ENCODE measurements around the gene AFM. TPM values are rescaled to one million over a fixed set of nuclear protein-coding genes. Genes with fewer than 3 reads are reported as not detected.

AFM gene
- total RNA-seq, 1 experiment from 2014 or later, result not detected

GRCh38 chr4:73439991-73440390, 41.6 kb upstream of the AFM start:
- Histone ChIP-seq H3K4me3 (replicated peaks in 1 of 2; ENCODE audit: low read depth in 1 of 2, low read length in 2 of 2) (no peak overlapping the region), H3K9me3 (ENCODE audit: control insufficient read depth in 1 of 2, insufficient read depth in 1 of 2, low read depth in 1 of 2, low read length in 2 of 2) (no peaks in the 10 kb centered on the region), H3K27ac (ENCODE audit: low read depth, low read length) (no peak overlapping the region), H3K4me2 (ENCODE audit: low read length) (no peak overlapping the region), H4K20me1 (ENCODE audit: insufficient read depth) (no peaks in the 10 kb centered on the region), H3K27me3 (ENCODE audit: insufficient read depth, low read length) (no peaks in the 10 kb centered on the region), H3K9ac (ENCODE audit: low read length) (no peak overlapping the region), H3K79me2 (ENCODE audit: insufficient read depth, low read length) (no peaks in the 10 kb centered on the region), H3K4me1 (ENCODE audit: control insufficient read depth in 1 of 2, insufficient read depth in 2 of 2, low read length in 2 of 2) (no peaks in the 10 kb centered on the region), H3K36me3 (ENCODE audit: control insufficient read depth in 1 of 2, insufficient read depth in 2 of 2, low read length in 2 of 2) (no peaks in the 10 kb centered on the region), H3K9me2 (ENCODE audit: insufficient read depth) (no peaks in the 10 kb centered on the region), H2AFZ (ENCODE audit: low read depth, low read length, poor library complexity, severe bottlenecking) (no peak overlapping the region)
- ChIA-PET POLR2A (no interaction called here), CTCF (no interaction called here), RAD21 (ENCODE audit: low non-redundant PET in 1 of 2, low total read pairs in 2 of 2, uncharacterized antibody in 2 of 2, unreplicated experiment in 2 of 2) (no interaction called here)
- TF ChIP-seq SIN3A (IDR thresholded peaks at IDR 0.05; ENCODE audit: low read depth) (no peak), ELF1 (IDR thresholded peaks at IDR 0.05; ENCODE audit: borderline replicate concordance, low read depth) (no peak), SRF (IDR thresholded peaks at IDR 0.05; ENCODE audit: low read depth) (no peak), ZNF274 (IDR thresholded peaks at IDR 0.05; ENCODE audit: low read depth, low read length) (no peak), POLR2AphosphoS5 (IDR thresholded peaks at IDR 0.05; ENCODE audit: low read depth, low read length) (no peak)
- TF ChIP-seq, protein P1, sequence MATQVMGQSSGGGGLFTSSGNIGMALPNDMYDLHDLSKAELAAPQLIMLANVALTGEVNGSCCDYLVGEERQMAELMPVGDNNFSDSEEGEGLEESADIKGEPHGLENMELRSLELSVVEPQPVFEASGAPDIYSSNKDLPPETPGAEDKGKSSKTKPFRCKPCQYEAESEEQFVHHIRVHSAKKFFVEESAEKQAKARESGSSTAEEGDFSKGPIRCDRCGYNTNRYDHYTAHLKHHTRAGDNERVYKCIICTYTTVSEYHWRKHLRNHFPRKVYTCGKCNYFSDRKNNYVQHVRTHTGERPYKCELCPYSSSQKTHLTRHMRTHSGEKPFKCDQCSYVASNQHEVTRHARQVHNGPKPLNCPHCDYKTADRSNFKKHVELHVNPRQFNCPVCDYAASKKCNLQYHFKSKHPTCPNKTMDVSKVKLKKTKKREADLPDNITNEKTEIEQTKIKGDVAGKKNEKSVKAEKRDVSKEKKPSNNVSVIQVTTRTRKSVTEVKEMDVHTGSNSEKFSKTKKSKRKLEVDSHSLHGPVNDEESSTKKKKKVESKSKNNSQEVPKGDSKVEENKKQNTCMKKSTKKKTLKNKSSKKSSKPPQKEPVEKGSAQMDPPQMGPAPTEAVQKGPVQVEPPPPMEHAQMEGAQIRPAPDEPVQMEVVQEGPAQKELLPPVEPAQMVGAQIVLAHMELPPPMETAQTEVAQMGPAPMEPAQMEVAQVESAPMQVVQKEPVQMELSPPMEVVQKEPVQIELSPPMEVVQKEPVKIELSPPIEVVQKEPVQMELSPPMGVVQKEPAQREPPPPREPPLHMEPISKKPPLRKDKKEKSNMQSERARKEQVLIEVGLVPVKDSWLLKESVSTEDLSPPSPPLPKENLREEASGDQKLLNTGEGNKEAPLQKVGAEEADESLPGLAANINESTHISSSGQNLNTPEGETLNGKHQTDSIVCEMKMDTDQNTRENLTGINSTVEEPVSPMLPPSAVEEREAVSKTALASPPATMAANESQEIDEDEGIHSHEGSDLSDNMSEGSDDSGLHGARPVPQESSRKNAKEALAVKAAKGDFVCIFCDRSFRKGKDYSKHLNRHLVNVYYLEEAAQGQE (IDR thresholded peaks at IDR 0.05; ENCODE audit: low read depth), result no peak
- ATAC-seq, result no peak
- no TSS peak for BruUV-seq (replicated peaks)
- no peak for DNase-seq (ENCODE audit: low read depth, low spot score)
- intact Hi-C loops (cut with micrococcal nuclease), result loop anchor here (10.0 kb wide), 1 partner anchor 125 kb away; no protein-coding TSS in a partner anchor

DNA sequence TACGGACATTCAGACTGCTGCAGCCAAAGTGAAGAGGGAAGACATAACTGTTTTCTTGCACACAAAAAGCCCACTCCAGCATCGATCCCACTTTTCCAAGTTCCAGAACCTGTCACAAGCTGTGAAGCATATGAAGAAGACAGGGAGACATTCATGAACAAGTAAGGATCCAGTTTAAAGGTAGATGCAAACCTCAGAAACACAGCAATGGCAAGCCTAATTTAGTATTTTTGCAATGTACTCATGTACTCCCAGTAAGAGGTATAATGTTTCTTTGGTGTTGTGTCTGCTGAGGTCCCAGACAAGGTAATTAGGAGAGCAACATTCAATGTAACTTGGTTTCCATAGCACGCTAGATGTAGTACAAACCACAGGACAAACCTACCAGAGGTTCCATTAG, 40.9 kb upstream of the AFM start:
- BruUV-seq (replicated peaks), result no TSS peak
- no peak overlapping the region for H3K27ac ChIP-seq (ENCODE audit: low read depth, low read length)
- POLR2A ChIA-PET, result no interaction called here
- no peaks in the 10 kb centered on the region for H3K36me3 ChIP-seq (ENCODE audit: control insufficient read depth in 1 of 2, insufficient read depth in 2 of 2, low read length in 2 of 2)
- no peaks in the 10 kb centered on the region for H3K4me1 ChIP-seq (ENCODE audit: control insufficient read depth in 1 of 2, insufficient read depth in 2 of 2, low read length in 2 of 2)
- H3K9me2 ChIP-seq (ENCODE audit: insufficient read depth), result no peaks in the 10 kb centered on the region
- no peak overlapping the region for H3K4me3 ChIP-seq (replicated peaks in 1 of 2; ENCODE audit: low read depth in 1 of 2, low read length in 2 of 2)
- DNase-seq (ENCODE audit: low read depth, low spot score), result no peak
- no peaks in the 10 kb centered on the region for H3K9me3 ChIP-seq (ENCODE audit: control insufficient read depth in 1 of 2, insufficient read depth in 1 of 2, low read depth in 1 of 2, low read length in 2 of 2)
- no peaks in the 10 kb centered on the region for H4K20me1 ChIP-seq (ENCODE audit: insufficient read depth)
- H3K27me3 ChIP-seq (ENCODE audit: insufficient read depth, low read length), result no peaks in the 10 kb centered on the region
- no peak for ATAC-seq
- intact Hi-C loops (cut with micrococcal nuclease), result loop anchor here (10.0 kb wide), 1 partner anchor 126 kb away; no protein-coding TSS in a partner anchor
- RAD21 ChIA-PET (ENCODE audit: low non-redundant PET in 1 of 2, low total read pairs in 2 of 2, uncharacterized antibody in 2 of 2, unreplicated experiment in 2 of 2), result no interaction called here
- no peak overlapping the region for H2AFZ ChIP-seq (ENCODE audit: low read depth, low read length, poor library complexity, severe bottlenecking)
- CTCF ChIA-PET, result no interaction called here
- no peak overlapping the region for H3K9ac ChIP-seq (ENCODE audit: low read length)
- H3K4me2 ChIP-seq (ENCODE audit: low read length), result no peak overlapping the region
- H3K79me2 ChIP-seq (ENCODE audit: insufficient read depth, low read length), result no peaks in the 10 kb centered on the region
- TF ChIP-seq SIN3A (IDR thresholded peaks at IDR 0.05; ENCODE audit: low read depth) (no peak), FOSL1 (IDR thresholded peaks at IDR 0.05; ENCODE audit: low read depth) (no peak), SP1 (IDR thresholded peaks at IDR 0.05; ENCODE audit: low read depth) (no peak), TCF7L2 (IDR thresholded peaks at IDR 0.05; ENCODE audit: borderline replicate concordance, extremely low read depth, insufficient read depth, insufficient read length) (no peak), RAD21 (IDR thresholded peaks at IDR 0.05; ENCODE audit: low read depth) (no peak), ZNF274 (IDR thresholded peaks at IDR 0.05; ENCODE audit: low read depth, low read length) (no peak), POLR2A (IDR thresholded peaks at IDR 0.05; ENCODE audit: borderline replicate concordance, extremely low read depth, insufficient read depth, insufficient read length) (no peak), ELF1 (IDR thresholded peaks at IDR 0.05; ENCODE audit: borderline replicate concordance, low read depth) (no peak), SRF (IDR thresholded peaks at IDR 0.05; ENCODE audit: low read depth) (no peak), YY1 (IDR thresholded peaks at IDR 0.05; ENCODE audit: extremely low read depth, insufficient replicate concordance, low read depth, low read length) (no peak)
- TF ChIP-seq, protein P1 (IDR thresholded peaks at IDR 0.05; ENCODE audit: low read depth), result no peak
- TF ChIP-seq, protein P2, sequence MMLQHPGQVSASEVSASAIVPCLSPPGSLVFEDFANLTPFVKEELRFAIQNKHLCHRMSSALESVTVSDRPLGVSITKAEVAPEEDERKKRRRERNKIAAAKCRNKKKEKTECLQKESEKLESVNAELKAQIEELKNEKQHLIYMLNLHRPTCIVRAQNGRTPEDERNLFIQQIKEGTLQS (IDR thresholded peaks at IDR 0.05), result no peak

Measured in HCT116 (cell line).